B cell (primary cell): ENCODE results near the gene ZNF831.

Experiments
- EZH2 ChIP-seq: IDR thresholded peaks from 2 replicates; pipeline ENCODE4 v1.6.1; 2012; ENCODE audit warnings: borderline replicate concordance, low read depth, mild to moderate bottlenecking, moderate library complexity, low read length; ENCODE audit not compliant: insufficient read depth, poor library complexity, severe bottlenecking
- TF ChIP-seq, protein P1 (sequence below): fragments of 200-600 bp; IDR thresholded peaks from one replicate; pipeline ENCODE4 v1.8.0; 2022; ENCODE audit warnings: antibody characterized with exemption, mild to moderate bottlenecking

DNA sequence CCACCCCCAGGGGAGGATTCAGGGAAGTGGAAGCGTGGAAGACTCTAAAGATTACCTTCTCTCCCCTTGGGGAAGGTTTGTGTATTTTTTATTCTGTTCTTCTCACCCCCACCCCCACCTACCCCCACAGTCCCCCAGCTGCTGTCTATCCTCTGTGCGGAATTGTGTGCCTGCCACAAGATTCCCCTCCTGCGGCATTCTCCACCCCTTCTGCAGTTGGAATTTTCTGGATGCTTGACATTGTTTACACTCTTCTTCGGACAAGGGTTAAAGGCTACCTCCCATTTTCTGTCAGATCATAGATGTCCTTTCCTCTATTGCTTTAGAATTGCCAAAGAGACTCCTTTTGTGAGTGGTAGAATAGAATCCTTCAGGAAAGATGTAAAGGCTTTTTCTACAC, 76.4 kb downstream of the ZNF831 start:
- TF ChIP-seq, protein P1, sequence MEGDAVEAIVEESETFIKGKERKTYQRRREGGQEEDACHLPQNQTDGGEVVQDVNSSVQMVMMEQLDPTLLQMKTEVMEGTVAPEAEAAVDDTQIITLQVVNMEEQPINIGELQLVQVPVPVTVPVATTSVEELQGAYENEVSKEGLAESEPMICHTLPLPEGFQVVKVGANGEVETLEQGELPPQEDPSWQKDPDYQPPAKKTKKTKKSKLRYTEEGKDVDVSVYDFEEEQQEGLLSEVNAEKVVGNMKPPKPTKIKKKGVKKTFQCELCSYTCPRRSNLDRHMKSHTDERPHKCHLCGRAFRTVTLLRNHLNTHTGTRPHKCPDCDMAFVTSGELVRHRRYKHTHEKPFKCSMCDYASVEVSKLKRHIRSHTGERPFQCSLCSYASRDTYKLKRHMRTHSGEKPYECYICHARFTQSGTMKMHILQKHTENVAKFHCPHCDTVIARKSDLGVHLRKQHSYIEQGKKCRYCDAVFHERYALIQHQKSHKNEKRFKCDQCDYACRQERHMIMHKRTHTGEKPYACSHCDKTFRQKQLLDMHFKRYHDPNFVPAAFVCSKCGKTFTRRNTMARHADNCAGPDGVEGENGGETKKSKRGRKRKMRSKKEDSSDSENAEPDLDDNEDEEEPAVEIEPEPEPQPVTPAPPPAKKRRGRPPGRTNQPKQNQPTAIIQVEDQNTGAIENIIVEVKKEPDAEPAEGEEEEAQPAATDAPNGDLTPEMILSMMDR, result no peak
- TF ChIP-seq EZH2, result no peak
